Transverse colon (tissue), 4 donors: Measurements from ENCODE around the gene ZFP62. TPM values are rescaled to one million over a fixed set of nuclear protein-coding genes. Genes with fewer than 3 reads are reported as not detected.
A peak's percentile ranks its signal among the peaks of the same experiment; 100 is the strongest.

ENCODE experiments used
- DNase-seq: peaks from one replicate; pipeline ENCODE4 v3.0.0-alpha.2; 2019
- H3K27ac ChIP-seq, 4 donors: fragments of 200-600 bp; sonication (generic); 2 replicates each; pipeline ENCODE4 v1.5.1; 2016 to 2018; ENCODE audit warnings: inconsistent platforms in 4 of 4
- H3K27me3 ChIP-seq: fragments of 200-600 bp; sonication (generic); 2 replicates; pipeline ENCODE4 v1.5.1; 2017; ENCODE audit warnings: inconsistent platforms
- H3K36me3 ChIP-seq, 4 donors: fragments of 200-600 bp; sonication (generic); 2 replicates each; pipeline ENCODE4 v1.5.1; 2017 to 2019; ENCODE audit warnings: inconsistent platforms in 4 of 4
- H3K4me1 ChIP-seq, 4 donors: fragments of 200-600 bp; sonication (generic); 2 replicates each; pipeline ENCODE4 v1.5.1; 2017 to 2020; ENCODE audit warnings: inconsistent platforms in 4 of 4
- H3K4me3 ChIP-seq, 4 donors: fragments of 200-600 bp; sonication (generic); 1 replicate in 1 of 4; 2 replicates in 3 of 4; pipeline versions ENCODE4 v1.5.1 to v1.6.1; 2017 to 2019; ENCODE audit warnings: inconsistent platforms in 4 of 4
- H3K9me3 ChIP-seq, 2 donors: fragments of 200-600 bp; sonication (generic); 2 replicates each; pipeline ENCODE4 v1.5.1; 2017 to 2019; ENCODE audit warnings: inconsistent platforms in 2 of 2
- EP300 ChIP-seq: sonication (generic); formaldehyde crosslinking; IDR thresholded peaks from one replicate; pipeline ENCODE4 v1.6.1; 2017; ENCODE audit warnings: antibody characterized with exemption, low read depth
- POLR2A ChIP-seq: fragments of 450-650 bp; IDR thresholded peaks from one replicate; pipeline ENCODE4 v1.6.1; 2016; ENCODE audit warnings: antibody characterized with exemption, mild to moderate bottlenecking, moderate library complexity
- POLR2AphosphoS5 ChIP-seq, 3 donors: sonication (generic); formaldehyde crosslinking; IDR thresholded peaks; one replicate each; pipeline ENCODE4 v1.6.1; 2016; ENCODE audit warnings: antibody characterized with exemption in 3 of 3
- WGBS, 2 donors: methylation state at CpG; one replicate each; pipeline ENCODE4 v1.1.5; 2018; ENCODE audit warnings: low coverage in 1 of 2; 5-methylcytosine and 5-hydroxymethylcytosine counted together
- in situ Hi-C, 4 donors: fragments of 200-750 bp; cut with MboI; loops; one replicate each; pipeline versions ENCODE4 v1.15.0 to v1.15.1; 2017; ENCODE audit warnings: low sequenced_read_pairs in 3 of 4, low pct_ligation_motif_present in 1 of 4, low pct_unique_long_range_greater_than_20kb in 1 of 4
- intact Hi-C: fragments of 100-400 bp; cut with DNase I; formaldehyde crosslinking; loops from one replicate; pipeline ENCODE4 v1.15.1; 2023; ENCODE audit warnings: low total_unique reads
- total RNA-seq, 4 donors: library from RNA; depleted of rRNA; stranded (reverse); fragments of >200 nt; gene quantifications; one replicate each; pipeline ENCODE4 v1.1.0, GENCODE V29; 2016
- TF ChIP-seq, protein P1 (sequence below), 5 experiments: fragments of 200-600 bp in 3 of 5; fragments of 450-650 bp in 2 of 5; sonication (generic) in 3 of 5; IDR thresholded peaks; 1 replicate in 2 of 5; 2 replicates in 3 of 5; pipeline ENCODE4 v1.5.1; 2016 to 2017; ENCODE audit warnings: antibody characterized with exemption in 5 of 5, inconsistent platforms in 3 of 5, mild to moderate bottlenecking in 2 of 5, moderate library complexity in 1 of 5

ZFP62 gene
- total RNA-seq, 4 donors from 2014 or later, result 4.1 to 35.7 (median 26.9) TPM

DNA sequence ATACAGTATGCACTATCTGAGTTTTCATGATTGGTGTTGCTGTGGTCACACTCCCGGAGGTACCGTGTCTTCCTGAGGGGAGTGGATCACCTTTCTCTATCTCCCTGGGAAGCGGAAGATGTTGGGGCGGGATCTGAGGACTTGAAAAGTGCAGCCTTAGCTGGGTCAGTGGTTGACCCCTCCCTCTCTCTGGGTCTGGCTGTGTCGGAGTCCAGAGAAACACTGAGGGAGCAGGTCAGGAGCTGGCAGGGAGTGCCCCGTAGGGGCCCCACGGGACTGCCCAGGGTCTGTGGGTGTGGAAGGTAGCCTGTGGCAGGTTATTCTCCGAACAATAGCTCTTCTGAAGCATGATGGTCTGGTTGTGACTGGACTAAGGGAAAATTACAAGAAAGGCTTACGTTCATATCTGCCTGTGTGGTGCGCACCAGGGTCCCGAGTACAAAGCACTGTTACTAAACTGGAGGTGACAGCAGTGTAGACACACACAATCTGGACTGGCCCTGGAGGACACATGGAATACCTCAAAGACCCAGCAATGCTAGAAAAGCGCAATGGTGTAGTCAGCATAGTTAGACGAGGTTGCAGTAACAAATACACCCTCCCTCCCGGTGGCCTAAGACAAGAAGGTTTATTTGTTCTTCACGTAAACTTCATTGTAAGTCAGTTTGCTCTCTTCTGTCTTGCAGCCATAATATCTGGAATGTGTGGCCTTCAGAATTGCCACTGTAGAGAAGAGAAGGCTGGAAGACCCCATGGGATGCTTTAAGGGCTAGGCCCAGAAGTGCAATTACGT lies 9.4 kb upstream of the ZFP62 start:
- Histone ChIP-seq H3K9me3 (no peaks in the 10 kb centered on the region), H3K4me1 (peaks cover 13 to 22% (median 18%) of the 10 kb centered on the region in 4 donors), H3K36me3 (no peaks in the 10 kb centered on the region), H3K27me3 (no peaks in the 10 kb centered on the region), H3K4me3 (no peak overlapping the region), H3K27ac (no peak overlapping the region)
- WGBS, 2 donors, result 80 to 81% methylated on average over 1 to 16 of the region's 16 CpGs
- intact Hi-C loops, result no loop called here
- TF ChIP-seq EP300 (no peak), POLR2A (no peak), POLR2AphosphoS5 (IDR thresholded peaks at IDR 0.05) (no peak)
- TF ChIP-seq, protein P1, sequence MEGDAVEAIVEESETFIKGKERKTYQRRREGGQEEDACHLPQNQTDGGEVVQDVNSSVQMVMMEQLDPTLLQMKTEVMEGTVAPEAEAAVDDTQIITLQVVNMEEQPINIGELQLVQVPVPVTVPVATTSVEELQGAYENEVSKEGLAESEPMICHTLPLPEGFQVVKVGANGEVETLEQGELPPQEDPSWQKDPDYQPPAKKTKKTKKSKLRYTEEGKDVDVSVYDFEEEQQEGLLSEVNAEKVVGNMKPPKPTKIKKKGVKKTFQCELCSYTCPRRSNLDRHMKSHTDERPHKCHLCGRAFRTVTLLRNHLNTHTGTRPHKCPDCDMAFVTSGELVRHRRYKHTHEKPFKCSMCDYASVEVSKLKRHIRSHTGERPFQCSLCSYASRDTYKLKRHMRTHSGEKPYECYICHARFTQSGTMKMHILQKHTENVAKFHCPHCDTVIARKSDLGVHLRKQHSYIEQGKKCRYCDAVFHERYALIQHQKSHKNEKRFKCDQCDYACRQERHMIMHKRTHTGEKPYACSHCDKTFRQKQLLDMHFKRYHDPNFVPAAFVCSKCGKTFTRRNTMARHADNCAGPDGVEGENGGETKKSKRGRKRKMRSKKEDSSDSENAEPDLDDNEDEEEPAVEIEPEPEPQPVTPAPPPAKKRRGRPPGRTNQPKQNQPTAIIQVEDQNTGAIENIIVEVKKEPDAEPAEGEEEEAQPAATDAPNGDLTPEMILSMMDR (IDR thresholded peaks at IDR 0.05), result no peak
- DNase-seq, result no peak
- in situ Hi-C loops, result no loop called here

- TF ChIP-seq POLR2AphosphoS5 (IDR thresholded peaks at IDR 0.05) (peak in 2 of 3 donors; percentile 38 to 62), EP300 (peak; percentile 55)
- TF ChIP-seq, protein P1 (IDR thresholded peaks at IDR 0.05), result no peak
- Histone ChIP-seq H3K4me1 (peaks cover 13 to 29% (median 23%) of the 10 kb centered on the region in 4 donors), H3K36me3 (no peaks in the 10 kb centered on the region), H3K4me3 (no peak overlapping the region), H3K27ac (peak overlapping the region in 2 of 4 donors; percentile 20 to 36), H3K9me3 (no peaks in the 10 kb centered on the region), H3K27me3 (no peaks in the 10 kb centered on the region)
- DNase-seq, result peak; percentile 26
- 29% methylated on average over 1 of the region's 1 CpG; no CpG with 5 or more reads in 1 of the 2 donors for WGBS, 2 donors
- intact Hi-C loops, result no loop called here
- in situ Hi-C loops, result no loop called here
These were observed 8.5 kb upstream of the ZFP62 start for GRCh38 chr5:180869587-180869986.

DNA sequence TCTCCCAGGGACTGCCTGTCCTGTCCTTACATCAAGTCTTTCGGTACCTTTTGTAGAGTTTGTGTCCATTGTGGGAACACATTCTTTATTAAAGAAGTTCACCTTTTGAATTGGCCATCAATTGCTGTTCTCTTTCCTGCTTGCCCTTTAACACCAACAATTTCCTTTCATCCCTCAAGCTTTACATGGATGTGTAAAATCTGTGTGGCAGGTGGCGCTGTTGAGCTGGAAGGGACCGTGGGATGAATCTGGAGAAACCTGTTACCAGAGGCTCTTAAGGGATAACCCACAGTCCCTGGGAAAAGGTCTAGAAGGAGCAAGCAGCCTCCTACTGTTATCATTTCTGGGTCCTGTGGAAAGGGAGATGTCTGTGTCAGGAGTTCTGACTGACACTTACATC lies 7.9 kb upstream of the ZFP62 start:
- intact Hi-C loops, result no loop called here
- H3K27ac ChIP-seq, result peak overlapping the region in 3 of 4 donors; percentile 8 to 36 (median 20)

DNA sequence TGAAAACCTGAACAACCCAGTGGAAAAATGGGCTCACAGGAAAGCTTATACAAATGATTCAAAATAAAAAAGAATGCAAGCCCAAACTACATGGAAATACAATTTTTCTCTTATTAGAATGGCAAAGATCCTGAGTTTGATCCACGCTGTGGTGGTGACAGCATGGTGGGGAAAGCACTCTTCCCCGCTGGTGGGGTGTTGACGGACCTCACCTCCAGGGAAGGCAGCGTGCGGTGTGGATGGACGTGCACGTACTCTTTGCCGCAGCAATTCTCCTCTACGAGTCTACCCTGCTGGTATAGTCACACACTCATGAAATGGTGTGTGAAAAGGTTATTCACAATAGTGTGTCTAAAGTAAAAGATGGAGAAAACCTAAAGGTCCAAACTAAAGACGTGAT lies 5.9 kb upstream of the ZFP62 start:
- H3K9me3 ChIP-seq, result no peaks in the 10 kb centered on the region
- in situ Hi-C loops, result no loop called here
- peak overlapping the region in 2 of 4 donors; percentile 6 to 15 for H3K4me3 ChIP-seq
- DNase-seq, result peak; percentile 38
- WGBS, 2 donors, result 44 to 55% methylated on average over 8 to 10 of the region's 10 CpGs
- peak overlapping the region; percentile 70 to 92 (median 83) for H3K27ac ChIP-seq
- peaks cover 13 to 38% (median 26%) of the 10 kb centered on the region in 4 donors for H3K4me1 ChIP-seq
- intact Hi-C loops, result no loop called here
- no peaks in the 10 kb centered on the region for H3K36me3 ChIP-seq
- TF ChIP-seq EP300 (no peak), POLR2AphosphoS5 (IDR thresholded peaks at IDR 0.05) (no peak), POLR2A (no peak)
- TF ChIP-seq, protein P1 (IDR thresholded peaks at IDR 0.05), result no peak
- H3K27me3 ChIP-seq, result no peaks in the 10 kb centered on the region

More for the DNA sequence above, 7.9 kb upstream of the ZFP62 start:
- TF ChIP-seq POLR2AphosphoS5 (IDR thresholded peaks at IDR 0.05) (peak in 2 of 3 donors; percentile 27 to 34), EP300 (no peak)
- TF ChIP-seq, protein P1 (IDR thresholded peaks at IDR 0.05), result peak; percentile 71 to 92 (median 78)
- Histone ChIP-seq H3K27me3 (no peaks in the 10 kb centered on the region), H3K4me3 (no peak overlapping the region), H3K9me3 (no peaks in the 10 kb centered on the region), H3K4me1 (peaks cover 13 to 30% (median 23%) of the 10 kb centered on the region in 4 donors), H3K36me3 (no peaks in the 10 kb centered on the region)
- in situ Hi-C loops, result no loop called here
- 3 to 14% methylated on average over 1 to 3 of the region's 3 CpGs for WGBS, 2 donors
- DNase-seq, result peak; percentile 95
